HepG2 (cell line): ENCODE measurements around the gene HPS1. TPM values are rescaled to one million over a fixed set of nuclear protein-coding genes. Genes with fewer than 3 reads are reported as not detected.

Source experiments
- AGO2 ChIP-seq: fragments of 200-400 bp; formaldehyde crosslinking; optimal IDR thresholded peaks from 2 replicates; pipeline ENCODE3; 2017; ENCODE audit warnings: mild to moderate bottlenecking, low read depth, low read length, moderate library complexity
- AKAP8 ChIP-seq: sonication (generic); formaldehyde crosslinking; IDR thresholded peaks from 2 replicates; pipeline ENCODE4 v1.5.1; 2020; ENCODE audit warnings: mild to moderate bottlenecking, missing genetic modification reagents
- ARNT ChIP-seq: fragments of 450-650 bp; IDR thresholded peaks from 2 replicates; pipeline ENCODE4 v1.6.1; 2017
- CAMTA2 ChIP-seq: sonication (generic); formaldehyde crosslinking; IDR thresholded peaks from 2 replicates; pipeline ENCODE4 v1.4.0; 2020; ENCODE audit warnings: mild to moderate bottlenecking, missing genetic modification reagents, borderline replicate concordance
- MTA1 ChIP-seq: sonication (generic); formaldehyde crosslinking; IDR thresholded peaks from 2 replicates; pipeline ENCODE4 v1.4.0; 2020; ENCODE audit warnings: missing genetic modification reagents, mild to moderate bottlenecking, borderline replicate concordance
- PITX1 ChIP-seq: sonication (generic); formaldehyde crosslinking; IDR thresholded peaks from 2 replicates; pipeline ENCODE4 v1.5.1; 2020; ENCODE audit warnings: mild to moderate bottlenecking, missing genetic modification reagents
- RNF2 ChIP-seq: fragments of 450-650 bp; conservative IDR thresholded peaks from 2 replicates; pipeline ENCODE4 v1.6.1; 2016; ENCODE audit warnings: low read depth
- ZNF256 ChIP-seq: sonication (generic); formaldehyde crosslinking; conservative IDR thresholded peaks from 2 replicates; pipeline ENCODE4 v1.4.0; 2020; ENCODE audit warnings: missing genetic modification reagents
- ZNF326 ChIP-seq: sonication (generic); formaldehyde crosslinking; IDR thresholded peaks from 2 replicates; pipeline ENCODE4 v1.4.0; 2020; ENCODE audit warnings: missing genetic modification reagents, borderline replicate concordance
- ZNF776 ChIP-seq: sonication (generic); formaldehyde crosslinking; IDR thresholded peaks from 2 replicates; pipeline ENCODE4 v1.4.0; 2020; ENCODE audit warnings: mild to moderate bottlenecking, missing genetic modification reagents
- polyA plus RNA-seq, 8 experiments: library from polyadenylated mRNA; depleted of rRNA in 3 of 8; stranded (reverse) in 7 of 8; unstranded in 1 of 8; fragments of >200 nt; fragmentation: Illumina TruSeq in 4 of 8; extraction: Trizol in 4 of 8; gene quantifications; 2 replicates each; pipeline versions ENCODE4 v1.2.1 to v1.2.3, GENCODE V29; 2011 to 2016; ENCODE audit warnings: low read depth in 4 of 8, missing spikeins in 1 of 8, mixed read lengths in 1 of 8; ENCODE audit not compliant: insufficient read depth in 1 of 8
- total RNA-seq, 5 experiments: library from RNA; depleted of rRNA; stranded (reverse); fragments of >200 nt; fragmentation: Illumina TruSeq; extraction: Trizol; gene quantifications; 2 replicates each; pipeline ENCODE4 v1.2.3, GENCODE V29; 2016; ENCODE audit warnings: low read depth in 1 of 5
- TF ChIP-seq, protein P1 (sequence below): sonication (generic); formaldehyde crosslinking; IDR thresholded peaks from 2 replicates; pipeline ENCODE4 v1.5.0; 2020; ENCODE audit warnings: mild to moderate bottlenecking, missing genetic modification reagents, borderline replicate concordance
- TF ChIP-seq, protein P2 (sequence below): sonication (generic); formaldehyde crosslinking; IDR thresholded peaks from 2 replicates; pipeline ENCODE4 v1.8.1; 2023; ENCODE audit warnings: missing genetic modification reagents, mild to moderate bottlenecking, borderline replicate concordance
- TF ChIP-seq, protein P3 (sequence below): IDR thresholded peaks from 2 replicates; pipeline ENCODE4 v1.6.1; 2018; ENCODE audit warnings: missing genetic modification reagents, mild to moderate bottlenecking, missing compliant biosample characterization
- TF ChIP-seq, protein P4 (sequence below): sonication (generic); formaldehyde crosslinking; IDR thresholded peaks from 2 replicates; pipeline ENCODE4 v1.4.0; 2020; ENCODE audit warnings: missing genetic modification reagents, borderline replicate concordance

HPS1 gene
- total and polyA plus RNA-seq, 2 of the 13 experiments (the other 11 are each of a cell fraction or from before 2014, with no cell fraction given) = 24.6 to 25.8 TPM

DNA sequence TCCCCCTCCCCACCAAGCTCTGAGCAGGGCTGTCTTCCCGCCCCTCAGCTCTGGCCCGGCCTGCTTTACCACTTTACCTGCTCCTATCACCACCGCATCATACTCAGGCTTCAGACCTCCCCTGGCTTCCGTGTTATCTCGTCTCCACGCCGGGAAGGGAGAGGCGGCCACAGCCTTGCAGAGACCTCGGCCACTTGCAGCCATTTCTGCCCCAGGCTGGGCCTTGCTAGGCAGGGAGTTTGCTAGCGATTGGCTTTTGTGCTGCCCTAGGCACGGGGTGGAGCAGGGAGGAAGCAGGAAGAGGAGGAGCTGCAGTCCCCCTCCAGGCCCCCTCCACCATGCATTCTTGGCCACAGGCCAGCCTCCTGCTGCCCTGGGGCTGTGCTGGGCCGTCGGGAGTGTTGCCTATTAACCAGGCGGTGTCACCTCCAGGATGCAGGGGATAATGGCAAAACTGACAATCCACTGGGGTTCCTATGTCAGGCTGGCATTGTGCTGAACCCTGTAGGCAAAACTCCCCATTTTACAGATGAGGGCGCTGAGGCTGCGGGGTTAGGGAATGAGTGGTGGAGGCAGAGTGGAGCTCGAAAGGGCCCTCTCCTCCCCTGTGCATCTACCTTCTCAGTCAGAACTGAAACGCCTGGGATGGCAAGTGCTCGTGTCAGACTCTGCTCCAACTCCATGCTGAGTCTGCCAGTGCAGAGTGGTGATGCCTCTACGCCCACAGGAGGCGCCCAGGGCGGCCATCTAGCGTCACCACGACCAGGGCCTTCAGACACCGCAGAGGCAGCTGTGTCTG, 31.6 kb downstream of the HPS1 start, which contains the start of gene PYROXD2 (continued):
- TF ChIP-seq, protein P1, sequence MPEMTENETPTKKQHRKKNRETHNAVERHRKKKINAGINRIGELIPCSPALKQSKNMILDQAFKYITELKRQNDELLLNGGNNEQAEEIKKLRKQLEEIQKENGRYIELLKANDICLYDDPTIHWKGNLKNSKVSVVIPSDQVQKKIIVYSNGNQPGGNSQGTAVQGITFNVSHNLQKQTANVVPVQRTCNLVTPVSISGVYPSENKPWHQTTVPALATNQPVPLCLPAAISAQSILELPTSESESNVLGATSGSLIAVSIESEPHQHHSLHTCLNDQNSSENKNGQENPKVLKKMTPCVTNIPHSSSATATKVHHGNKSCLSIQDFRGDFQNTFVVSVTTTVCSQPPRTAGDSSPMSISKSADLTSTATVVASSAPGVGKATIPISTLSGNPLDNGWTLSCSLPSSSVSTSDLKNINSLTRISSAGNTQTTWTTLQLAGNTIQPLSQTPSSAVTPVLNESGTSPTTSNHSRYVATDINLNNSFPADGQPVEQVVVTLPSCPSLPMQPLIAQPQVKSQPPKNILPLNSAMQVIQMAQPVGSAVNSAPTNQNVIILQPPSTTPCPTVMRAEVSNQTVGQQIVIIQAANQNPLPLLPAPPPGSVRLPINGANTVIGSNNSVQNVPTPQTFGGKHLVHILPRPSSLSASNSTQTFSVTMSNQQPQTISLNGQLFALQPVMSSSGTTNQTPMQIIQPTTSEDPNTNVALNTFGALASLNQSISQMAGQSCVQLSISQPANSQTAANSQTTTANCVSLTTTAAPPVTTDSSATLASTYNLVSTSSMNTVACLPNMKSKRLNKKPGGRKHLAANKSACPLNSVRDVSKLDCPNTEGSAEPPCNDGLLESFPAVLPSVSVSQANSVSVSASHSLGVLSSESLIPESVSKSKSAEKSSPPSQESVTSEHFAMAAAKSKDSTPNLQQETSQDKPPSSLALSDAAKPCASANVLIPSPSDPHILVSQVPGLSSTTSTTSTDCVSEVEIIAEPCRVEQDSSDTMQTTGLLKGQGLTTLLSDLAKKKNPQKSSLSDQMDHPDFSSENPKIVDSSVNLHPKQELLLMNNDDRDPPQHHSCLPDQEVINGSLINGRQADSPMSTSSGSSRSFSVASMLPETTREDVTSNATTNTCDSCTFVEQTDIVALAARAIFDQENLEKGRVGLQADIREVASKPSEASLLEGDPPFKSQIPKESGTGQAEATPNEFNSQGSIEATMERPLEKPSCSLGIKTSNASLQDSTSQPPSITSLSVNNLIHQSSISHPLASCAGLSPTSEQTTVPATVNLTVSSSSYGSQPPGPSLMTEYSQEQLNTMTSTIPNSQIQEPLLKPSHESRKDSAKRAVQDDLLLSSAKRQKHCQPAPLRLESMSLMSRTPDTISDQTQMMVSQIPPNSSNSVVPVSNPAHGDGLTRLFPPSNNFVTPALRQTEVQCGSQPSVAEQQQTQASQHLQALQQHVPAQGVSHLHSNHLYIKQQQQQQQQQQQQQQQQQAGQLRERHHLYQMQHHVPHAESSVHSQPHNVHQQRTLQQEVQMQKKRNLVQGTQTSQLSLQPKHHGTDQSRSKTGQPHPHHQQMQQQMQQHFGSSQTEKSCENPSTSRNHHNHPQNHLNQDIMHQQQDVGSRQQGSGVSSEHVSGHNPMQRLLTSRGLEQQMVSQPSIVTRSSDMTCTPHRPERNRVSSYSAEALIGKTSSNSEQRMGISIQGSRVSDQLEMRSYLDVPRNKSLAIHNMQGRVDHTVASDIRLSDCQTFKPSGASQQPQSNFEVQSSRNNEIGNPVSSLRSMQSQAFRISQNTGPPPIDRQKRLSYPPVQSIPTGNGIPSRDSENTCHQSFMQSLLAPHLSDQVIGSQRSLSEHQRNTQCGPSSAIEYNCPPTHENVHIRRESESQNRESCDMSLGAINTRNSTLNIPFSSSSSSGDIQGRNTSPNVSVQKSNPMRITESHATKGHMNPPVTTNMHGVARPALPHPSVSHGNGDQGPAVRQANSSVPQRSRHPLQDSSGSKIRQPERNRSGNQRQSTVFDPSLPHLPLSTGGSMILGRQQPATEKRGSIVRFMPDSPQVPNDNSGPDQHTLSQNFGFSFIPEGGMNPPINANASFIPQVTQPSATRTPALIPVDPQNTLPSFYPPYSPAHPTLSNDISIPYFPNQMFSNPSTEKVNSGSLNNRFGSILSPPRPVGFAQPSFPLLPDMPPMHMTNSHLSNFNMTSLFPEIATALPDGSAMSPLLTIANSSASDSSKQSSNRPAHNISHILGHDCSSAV (CRISPR knock-in tag) = no peak
- TF ChIP-seq RNF2 = 0 out of 2 replicates have a peak, but pooled peaks have one; percentile 51
- peak; percentile 92 for TF ChIP-seq AGO2
- peak; percentile 67 for TF ChIP-seq PITX1 (CRISPR knock-in tag)
- TF ChIP-seq MTA1 = 0 out of 2 replicates have a peak, but pooled peaks have one; percentile 18
- TF ChIP-seq, protein P2, sequence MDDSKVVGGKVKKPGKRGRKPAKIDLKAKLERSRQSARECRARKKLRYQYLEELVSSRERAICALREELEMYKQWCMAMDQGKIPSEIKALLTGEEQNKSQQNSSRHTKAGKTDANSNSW (CRISPR knock-in tag) = no peak; the same call in 1 of the 2 replicates
- TF ChIP-seq ZNF776 (CRISPR knock-in tag) = no peak
- TF ChIP-seq CAMTA2 (CRISPR knock-in tag) = peak; percentile 83; the same call in 1 of the 2 replicates
- peak; percentile 88 for TF ChIP-seq ZNF326
- TF ChIP-seq ZNF256 (CRISPR knock-in tag) = 0 out of 2 replicates have a peak, but pooled peaks have one; percentile 46
- TF ChIP-seq AKAP8 = peak; percentile 66
- TF ChIP-seq, protein P3, sequence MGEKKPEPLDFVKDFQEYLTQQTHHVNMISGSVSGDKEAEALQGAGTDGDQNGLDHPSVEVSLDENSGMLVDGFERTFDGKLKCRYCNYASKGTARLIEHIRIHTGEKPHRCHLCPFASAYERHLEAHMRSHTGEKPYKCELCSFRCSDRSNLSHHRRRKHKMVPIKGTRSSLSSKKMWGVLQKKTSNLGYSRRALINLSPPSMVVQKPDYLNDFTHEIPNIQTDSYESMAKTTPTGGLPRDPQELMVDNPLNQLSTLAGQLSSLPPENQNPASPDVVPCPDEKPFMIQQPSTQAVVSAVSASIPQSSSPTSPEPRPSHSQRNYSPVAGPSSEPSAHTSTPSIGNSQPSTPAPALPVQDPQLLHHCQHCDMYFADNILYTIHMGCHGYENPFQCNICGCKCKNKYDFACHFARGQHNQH (CRISPR knock-in tag) = peak; percentile 76
- TF ChIP-seq, protein P4, sequence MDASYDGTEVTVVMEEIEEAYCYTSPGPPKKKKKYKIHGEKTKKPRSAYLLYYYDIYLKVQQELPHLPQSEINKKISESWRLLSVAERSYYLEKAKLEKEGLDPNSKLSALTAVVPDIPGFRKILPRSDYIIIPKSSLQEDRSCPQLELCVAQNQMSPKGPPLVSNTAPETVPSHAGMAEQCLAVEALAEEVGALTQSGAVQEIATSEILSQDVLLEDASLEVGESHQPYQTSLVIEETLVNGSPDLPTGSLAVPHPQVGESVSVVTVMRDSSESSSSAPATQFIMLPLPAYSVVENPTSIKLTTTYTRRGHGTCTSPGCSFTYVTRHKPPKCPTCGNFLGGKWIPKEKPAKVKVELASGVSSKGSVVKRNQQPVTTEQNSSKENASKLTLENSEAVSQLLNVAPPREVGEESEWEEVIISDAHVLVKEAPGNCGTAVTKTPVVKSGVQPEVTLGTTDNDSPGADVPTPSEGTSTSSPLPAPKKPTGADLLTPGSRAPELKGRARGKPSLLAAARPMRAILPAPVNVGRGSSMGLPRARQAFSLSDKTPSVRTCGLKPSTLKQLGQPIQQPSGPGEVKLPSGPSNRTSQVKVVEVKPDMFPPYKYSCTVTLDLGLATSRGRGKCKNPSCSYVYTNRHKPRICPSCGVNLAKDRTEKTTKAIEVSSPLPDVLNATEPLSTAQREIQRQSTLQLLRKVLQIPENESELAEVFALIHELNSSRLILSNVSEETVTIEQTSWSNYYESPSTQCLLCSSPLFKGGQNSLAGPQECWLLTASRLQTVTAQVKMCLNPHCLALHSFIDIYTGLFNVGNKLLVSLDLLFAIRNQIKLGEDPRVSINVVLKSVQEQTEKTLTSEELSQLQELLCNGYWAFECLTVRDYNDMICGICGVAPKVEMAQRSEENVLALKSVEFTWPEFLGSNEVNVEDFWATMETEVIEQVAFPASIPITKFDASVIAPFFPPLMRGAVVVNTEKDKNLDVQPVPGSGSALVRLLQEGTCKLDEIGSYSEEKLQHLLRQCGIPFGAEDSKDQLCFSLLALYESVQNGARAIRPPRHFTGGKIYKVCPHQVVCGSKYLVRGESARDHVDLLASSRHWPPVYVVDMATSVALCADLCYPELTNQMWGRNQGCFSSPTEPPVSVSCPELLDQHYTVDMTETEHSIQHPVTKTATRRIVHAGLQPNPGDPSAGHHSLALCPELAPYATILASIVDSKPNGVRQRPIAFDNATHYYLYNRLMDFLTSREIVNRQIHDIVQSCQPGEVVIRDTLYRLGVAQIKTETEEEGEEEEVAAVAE (CRISPR knock-in tag) = peak; percentile 87
- TF ChIP-seq ARNT = no peak
